CD14-positive monocyte (primary cell): Measurements from ENCODE around the gene CNTNAP5. TPM values are rescaled to one million over a fixed set of nuclear protein-coding genes. Genes with fewer than 3 reads are reported as not detected.

Experiments used
- DNase-seq, 3 donors: peaks; one replicate each; pipeline ENCODE4 v3.0.0-alpha.2; 2011 to 2022
- H2AFZ ChIP-seq: 2 replicates; pipeline ENCODE4 v1.6.0; 2012; ENCODE audit warnings: mild to moderate bottlenecking, low read depth, low read length, inconsistent platforms; ENCODE audit not compliant: insufficient read depth, poor library complexity, severe bottlenecking
- H3K27ac ChIP-seq, 2 donors: 1 replicate in 1 of 2; 2 replicates in 1 of 2; pipeline ENCODE4 v1.5.1; 2012 to 2013; ENCODE audit warnings: low read length in 2 of 2, control low read depth in 1 of 2, inconsistent platforms in 1 of 2, low read depth in 1 of 2, mild to moderate bottlenecking in 1 of 2
- H3K27me3 ChIP-seq, 2 donors: one replicate each; pipeline versions ENCODE4 v1.6.0 to v1.6.1; 2011 to 2013; ENCODE audit warnings: low read length in 2 of 2; ENCODE audit not compliant: control insufficient read depth in 2 of 2, insufficient read depth in 2 of 2
- H3K36me3 ChIP-seq, 2 donors: replicated peaks in 1 of 2; 1 replicate in 1 of 2; 2 replicates in 1 of 2; pipeline versions ENCODE4 v1.5.1 to v1.6.1; 2012 to 2013; ENCODE audit warnings: low read length in 2 of 2, control low read depth in 1 of 2, inconsistent platforms in 1 of 2, mild to moderate bottlenecking in 1 of 2; ENCODE audit not compliant: insufficient read depth in 2 of 2, control insufficient read depth in 1 of 2
- H3K4me1 ChIP-seq, 2 donors: 1 replicate in 1 of 2; 2 replicates in 1 of 2; pipeline versions ENCODE4 v1.5.1 to v1.6.1; 2012 to 2013; ENCODE audit warnings: low read length in 2 of 2, control low read depth in 1 of 2, inconsistent platforms in 1 of 2, mild to moderate bottlenecking in 1 of 2, moderate library complexity in 1 of 2; ENCODE audit not compliant: insufficient read depth in 2 of 2, control insufficient read depth in 1 of 2
- H3K4me2 ChIP-seq: replicated peaks from 2 replicates; pipeline ENCODE3; 2012; ENCODE audit warnings: low read length, moderate library complexity, mild to moderate bottlenecking; ENCODE audit not compliant: poor library complexity, severe bottlenecking; ENCODE audit errors: extremely low read depth
- H3K4me3 ChIP-seq, 3 experiments: fragments of 200-600 bp in 1 of 3; sonication (generic) in 1 of 3; replicated peaks in 1 of 3; 1 replicate in 2 of 3; 2 replicates in 1 of 3; pipeline ENCODE4 v1.5.1; 2011 to 2013; ENCODE audit warnings: low read length in 3 of 3, mild to moderate bottlenecking in 3 of 3, control low read depth in 2 of 3, low read depth in 2 of 3, inconsistent platforms in 1 of 3, moderate library complexity in 1 of 3
- H3K79me2 ChIP-seq: 2 replicates; pipeline ENCODE4 v1.6.0; 2012; ENCODE audit warnings: mild to moderate bottlenecking, control low read depth, inconsistent platforms, low read length, moderate library complexity; ENCODE audit not compliant: insufficient read depth
- H3K9ac ChIP-seq: 2 replicates; pipeline ENCODE4 v1.6.0; 2017; ENCODE audit warnings: low read length, mild to moderate bottlenecking; ENCODE audit not compliant: insufficient read depth, poor library complexity, severe bottlenecking
- H3K9me3 ChIP-seq, 2 donors: replicated peaks in 1 of 2; 1 replicate in 1 of 2; 2 replicates in 1 of 2; pipeline versions ENCODE4 v1.5.1 to v1.6.1; 2012 to 2013; ENCODE audit warnings: low read length in 2 of 2, control low read depth in 1 of 2; ENCODE audit not compliant: control insufficient read depth in 1 of 2, insufficient read depth in 1 of 2
- H4K20me1 ChIP-seq: 2 replicates; pipeline ENCODE4 v1.6.0; 2012; ENCODE audit warnings: mild to moderate bottlenecking, low read length, control low read depth, moderate library complexity; ENCODE audit not compliant: insufficient read depth
- H3K27ac Mint-ChIP-seq, 7 donors: one replicate each; pipeline ENCODE4 v1.8.0; 2020; ENCODE audit warnings: mild to moderate bottlenecking in 7 of 7, mixed read lengths in 7 of 7, moderate library complexity in 6 of 7, inconsistent platforms in 2 of 7
- H3K27me3 Mint-ChIP-seq, 3 donors: one replicate each; pipeline ENCODE4 v1.8.0; 2021 to 2022; ENCODE audit warnings: low read depth in 3 of 3, mild to moderate bottlenecking in 3 of 3, mixed read lengths in 3 of 3, moderate library complexity in 3 of 3, inconsistent platforms in 1 of 3
- H3K36me3 Mint-ChIP-seq, 2 donors: one replicate each; pipeline ENCODE4 v1.8.0; 2020; ENCODE audit warnings: mixed read lengths in 2 of 2, inconsistent platforms in 1 of 2, mild to moderate bottlenecking in 1 of 2
- H3K4me1 Mint-ChIP-seq: one replicate; pipeline ENCODE4 v1.8.0; 2020; ENCODE audit warnings: mild to moderate bottlenecking, mixed read lengths
- H3K4me3 Mint-ChIP-seq, 2 donors: one replicate each; pipeline ENCODE4 v1.8.0; 2020; ENCODE audit warnings: mild to moderate bottlenecking in 2 of 2, mixed read lengths in 2 of 2, moderate library complexity in 1 of 2
- H3K9me3 Mint-ChIP-seq, 7 donors: one replicate each; pipeline ENCODE4 v1.8.0; 2020 to 2022; ENCODE audit warnings: mixed read lengths in 7 of 7, mild to moderate bottlenecking in 6 of 7, moderate library complexity in 6 of 7, inconsistent platforms in 2 of 7
- WGBS: methylation state at CpG from one replicate; pipeline ENCODE4 v1.1.5; 2013; ENCODE audit warnings: missing lambda C conversion rate; ENCODE audit not compliant: insufficient coverage; 5-methylcytosine and 5-hydroxymethylcytosine counted together
- intact Hi-C, 2 donors: fragments of 100-400 bp; cut with micrococcal nuclease; formaldehyde crosslinking; loops; one replicate each; pipeline versions ENCODE4 v1.15.0 to v1.15.1; 2023
- polyA plus RNA-seq, 3 donors: library from polyadenylated mRNA; depleted of rRNA in 1 of 3; unstranded in 2 of 3; stranded (reverse) in 1 of 3; fragments of 300-500 nt in 2 of 3; fragments of >200 nt in 1 of 3; fragmentation: Illumina TruSeq in 2 of 3; gene quantifications; 1 replicate in 2 of 3; 2 replicates in 1 of 3; pipeline ENCODE4 v1.2.3, GENCODE V29; 2012 to 2021
- TF ChIP-seq, protein P1 (sequence below): fragments of 200-600 bp; IDR thresholded peaks from one replicate; pipeline ENCODE4 v1.8.0; 2022; ENCODE audit warnings: antibody characterized with exemption, mild to moderate bottlenecking

The CNTNAP5 gene
- polyA plus RNA-seq, 3 donors: not detected

DNA sequence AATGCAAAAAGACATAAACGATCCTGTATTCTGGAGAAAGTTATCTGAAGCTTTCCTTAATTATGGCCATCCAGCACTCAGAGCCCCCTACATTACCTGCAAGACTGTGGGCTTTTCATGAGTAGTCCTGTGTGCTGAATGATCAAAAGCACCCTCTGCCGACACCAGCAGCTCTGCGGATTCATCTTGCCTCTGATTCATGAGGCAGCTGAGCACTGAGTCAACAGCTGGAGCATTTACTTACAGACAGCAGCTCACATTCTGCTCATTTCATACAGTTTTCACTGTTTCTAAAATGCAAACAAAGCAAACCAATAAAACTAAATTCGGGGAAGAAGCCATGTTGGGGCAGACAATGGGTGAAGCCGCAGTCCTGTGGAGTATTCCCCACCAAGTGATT is 886.5 kb downstream of the CNTNAP5 start:
- H2AFZ ChIP-seq: no peak overlapping the region
- H3K9me3 Mint-ChIP-seq: peaks cover 0 to 3% (median 0%) of the 10 kb centered on the region in 7 donors
- H3K36me3 ChIP-seq: no peaks in the 10 kb centered on the region
- 95% methylated on average over 2 of the region's 5 CpGs for WGBS
- TF ChIP-seq, protein P1, sequence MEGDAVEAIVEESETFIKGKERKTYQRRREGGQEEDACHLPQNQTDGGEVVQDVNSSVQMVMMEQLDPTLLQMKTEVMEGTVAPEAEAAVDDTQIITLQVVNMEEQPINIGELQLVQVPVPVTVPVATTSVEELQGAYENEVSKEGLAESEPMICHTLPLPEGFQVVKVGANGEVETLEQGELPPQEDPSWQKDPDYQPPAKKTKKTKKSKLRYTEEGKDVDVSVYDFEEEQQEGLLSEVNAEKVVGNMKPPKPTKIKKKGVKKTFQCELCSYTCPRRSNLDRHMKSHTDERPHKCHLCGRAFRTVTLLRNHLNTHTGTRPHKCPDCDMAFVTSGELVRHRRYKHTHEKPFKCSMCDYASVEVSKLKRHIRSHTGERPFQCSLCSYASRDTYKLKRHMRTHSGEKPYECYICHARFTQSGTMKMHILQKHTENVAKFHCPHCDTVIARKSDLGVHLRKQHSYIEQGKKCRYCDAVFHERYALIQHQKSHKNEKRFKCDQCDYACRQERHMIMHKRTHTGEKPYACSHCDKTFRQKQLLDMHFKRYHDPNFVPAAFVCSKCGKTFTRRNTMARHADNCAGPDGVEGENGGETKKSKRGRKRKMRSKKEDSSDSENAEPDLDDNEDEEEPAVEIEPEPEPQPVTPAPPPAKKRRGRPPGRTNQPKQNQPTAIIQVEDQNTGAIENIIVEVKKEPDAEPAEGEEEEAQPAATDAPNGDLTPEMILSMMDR: no peak
- no peak overlapping the region for H3K4me2 ChIP-seq
- H3K4me1 ChIP-seq: no peaks in the 10 kb centered on the region
- H4K20me1 ChIP-seq: no peaks in the 10 kb centered on the region
- H3K79me2 ChIP-seq: no peaks in the 10 kb centered on the region
- no peak overlapping the region for H3K27ac ChIP-seq
- H3K9me3 ChIP-seq: no peaks in the 10 kb centered on the region
- no peak overlapping the region for H3K4me3 ChIP-seq
- no peaks in the 10 kb centered on the region for H3K4me1 Mint-ChIP-seq
- H3K27me3 Mint-ChIP-seq: no peaks in the 10 kb centered on the region
- H3K9ac ChIP-seq: no peak overlapping the region
- no peaks in the 10 kb centered on the region for H3K27me3 ChIP-seq
- no peaks in the 10 kb centered on the region for H3K36me3 Mint-ChIP-seq
- intact Hi-C loops: no loop called here
- H3K27ac Mint-ChIP-seq: no peak overlapping the region
- no peak overlapping the region for H3K4me3 Mint-ChIP-seq
- DNase-seq: no peak

DNA sequence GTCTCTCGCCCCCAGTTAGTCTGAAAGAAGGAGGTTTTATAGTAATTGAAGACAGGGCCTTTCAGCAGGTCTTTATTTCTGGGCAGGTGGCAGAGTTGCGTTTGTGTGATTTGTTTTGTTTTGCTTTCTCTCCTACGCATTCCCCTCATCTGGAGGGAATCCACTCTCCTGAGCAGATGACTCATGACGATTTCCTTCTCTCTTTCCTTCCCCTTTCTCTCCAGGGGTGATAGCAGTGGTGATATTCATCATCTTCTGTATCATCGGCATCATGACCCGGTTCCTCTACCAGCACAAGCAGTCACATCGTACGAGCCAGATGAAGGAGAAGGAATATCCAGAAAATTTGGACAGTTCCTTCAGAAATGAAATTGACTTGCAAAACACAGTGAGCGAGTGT is 888.8 kb downstream of the CNTNAP5 start:
- Mint-ChIP-seq H3K27ac (no peak overlapping the region), H3K4me3 (no peak overlapping the region), H3K36me3 (no peaks in the 10 kb centered on the region), H3K4me1 (no peaks in the 10 kb centered on the region), H3K9me3 (peaks cover 0 to 3% (median 0%) of the 10 kb centered on the region in 7 donors), H3K27me3 (no peaks in the 10 kb centered on the region)
- intact Hi-C loops: no loop called here
- H3K27ac ChIP-seq: no peak overlapping the region
- 87% methylated on average over 3 of the region's 9 CpGs for WGBS
- no peaks in the 10 kb centered on the region for H3K36me3 ChIP-seq
- H3K4me2 ChIP-seq: no peak overlapping the region
- no peaks in the 10 kb centered on the region for H4K20me1 ChIP-seq
- no peaks in the 10 kb centered on the region for H3K79me2 ChIP-seq
- no peaks in the 10 kb centered on the region for H3K4me1 ChIP-seq
- TF ChIP-seq, protein P1: no peak
- no peak overlapping the region for H3K4me3 ChIP-seq
- H2AFZ ChIP-seq: no peak overlapping the region
- no peaks in the 10 kb centered on the region for H3K27me3 ChIP-seq
- DNase-seq: no peak
- H3K9ac ChIP-seq: no peak overlapping the region
- no peaks in the 10 kb centered on the region for H3K9me3 ChIP-seq
